HEK293 (cell line): ENCODE results near the gene RHOV.

Experiments
- CTCF ChIA-PET: fragments of 350-600 bp; formaldehyde crosslinking; extraction: SDS; loops from one replicate; lab custom pipeline; 2021; ENCODE audit warnings: antibody characterized with exemption; lab: Yijun Ruan, JAX
- POLR2A ChIA-PET: fragments of 300-600 bp; formaldehyde crosslinking; extraction: SDS; loops from one replicate; lab custom pipeline; 2020; ENCODE audit warnings: antibody characterized with exemption, inconsistent platforms; lab: Yijun Ruan, JAX
- H3K27ac ChIP-seq: fragments of 200-500 bp; sonication (Bioruptor generic); 2 replicates; pipeline ENCODE4 v1.5.1; 2014; ENCODE audit warnings: low read depth, low read length, control low read depth, inconsistent platforms; ENCODE audit errors: extremely low read depth
- H3K36me3 ChIP-seq, 2 experiments: fragments of 200-500 bp in 1 of 2; sonication (Bioruptor generic) in 1 of 2; 1 replicate in 1 of 2; 2 replicates in 1 of 2; pipeline ENCODE4 v1.5.1; 2014 to 2017; ENCODE audit warnings: inconsistent platforms in 2 of 2, low read length in 2 of 2; ENCODE audit not compliant: control insufficient read depth in 2 of 2, insufficient read depth in 1 of 2
- H3K4me1 ChIP-seq: fragments of 200-500 bp; sonication (Bioruptor generic); 2 replicates; pipeline ENCODE4 v1.5.1; 2014; ENCODE audit warnings: mild to moderate bottlenecking, low read length, inconsistent platforms; ENCODE audit not compliant: control insufficient read depth, insufficient read depth
- H3K4me3 ChIP-seq: 2 replicates; pipeline ENCODE4 v1.5.1; 2011; ENCODE audit warnings: low read depth, mild to moderate bottlenecking, control low read depth, low read length, moderate library complexity
- H3K9me3 ChIP-seq: fragments of 200-500 bp; sonication (Bioruptor generic); 2 replicates; pipeline ENCODE4 v1.5.1; 2014; ENCODE audit warnings: low read depth, low read length, inconsistent platforms; ENCODE audit not compliant: control insufficient read depth, insufficient read depth
- EGR2 ChIP-seq: fragments of 450-650 bp; formaldehyde crosslinking; IDR thresholded peaks from 2 replicates; pipeline ENCODE4 v1.5.1; 2016; ENCODE audit warnings: low read depth, missing biosample characterization, missing genetic modification characterization
- GLI4 ChIP-seq: fragments of 450-650 bp; formaldehyde crosslinking; IDR thresholded peaks from 2 replicates; pipeline ENCODE4 v1.5.1; 2016; ENCODE audit warnings: missing biosample characterization, missing genetic modification characterization
- HOXC10 ChIP-seq: sonication (generic); formaldehyde crosslinking; IDR thresholded peaks from 2 replicates; pipeline ENCODE4 v1.8.1; 2023; ENCODE audit warnings: mild to moderate bottlenecking, missing genetic modification reagents
- KLF1 ChIP-seq: fragments of 450-650 bp; formaldehyde crosslinking; IDR thresholded peaks from 2 replicates; pipeline ENCODE4 v1.5.1; 2016; ENCODE audit warnings: missing biosample characterization, missing genetic modification characterization
- PRDM10 ChIP-seq: fragments of 450-650 bp; formaldehyde crosslinking; IDR thresholded peaks from 2 replicates; pipeline ENCODE4 v1.5.1; 2016; ENCODE audit warnings: missing biosample characterization, missing genetic modification characterization
- SP2 ChIP-seq: fragments of 450-650 bp; formaldehyde crosslinking; IDR thresholded peaks from 2 replicates; pipeline ENCODE4 v1.5.1; 2016; ENCODE audit warnings: missing biosample characterization, missing genetic modification characterization
- TSHZ1 ChIP-seq: fragments of 450-650 bp; formaldehyde crosslinking; IDR thresholded peaks from 2 replicates; pipeline ENCODE4 v1.5.1; 2016; ENCODE audit warnings: missing biosample characterization, missing genetic modification characterization, borderline replicate concordance
- YY2 ChIP-seq: fragments of 450-650 bp; formaldehyde crosslinking; IDR thresholded peaks from 2 replicates; pipeline ENCODE4 v1.5.1; 2016; ENCODE audit warnings: missing biosample characterization, missing genetic modification characterization
- ZBTB17 ChIP-seq: fragments of 450-650 bp; formaldehyde crosslinking; IDR thresholded peaks from 2 replicates; pipeline ENCODE4 v1.5.1; 2016; ENCODE audit warnings: missing biosample characterization, missing genetic modification characterization
- ZBTB48 ChIP-seq: fragments of 450-650 bp; formaldehyde crosslinking; IDR thresholded peaks from 2 replicates; pipeline ENCODE4 v1.5.1; 2016; ENCODE audit warnings: missing biosample characterization, missing genetic modification characterization
- ZFHX2 ChIP-seq: fragments of 450-650 bp; formaldehyde crosslinking; conservative IDR thresholded peaks from 2 replicates; pipeline ENCODE4 v1.5.1; 2016; ENCODE audit warnings: missing biosample characterization, missing genetic modification characterization
- ZNF19 ChIP-seq: fragments of 450-650 bp; formaldehyde crosslinking; IDR thresholded peaks from 2 replicates; pipeline ENCODE4; 2016; ENCODE audit warnings: missing biosample characterization, missing genetic modification characterization, low read depth
- ZNF23 ChIP-seq: fragments of 450-650 bp; formaldehyde crosslinking; IDR thresholded peaks from 2 replicates; pipeline ENCODE4 v1.5.1; 2016; ENCODE audit warnings: missing biosample characterization, missing genetic modification characterization, borderline replicate concordance
- ZNF24 ChIP-seq: fragments of 450-650 bp; formaldehyde crosslinking; IDR thresholded peaks from 2 replicates; pipeline ENCODE4 v1.5.1; 2016; ENCODE audit warnings: missing biosample characterization, missing genetic modification characterization
- ZNF354C ChIP-seq: fragments of 450-650 bp; formaldehyde crosslinking; IDR thresholded peaks from 2 replicates; pipeline ENCODE4 v1.5.1; 2016; ENCODE audit warnings: missing biosample characterization, missing genetic modification characterization, low read depth, borderline replicate concordance
- ZNF362 ChIP-seq: fragments of 450-650 bp; formaldehyde crosslinking; IDR thresholded peaks from 2 replicates; pipeline ENCODE4 v1.5.1; 2016; ENCODE audit warnings: missing biosample characterization, missing genetic modification characterization
- ZNF366 ChIP-seq: fragments of 450-650 bp; formaldehyde crosslinking; conservative IDR thresholded peaks from 2 replicates; pipeline ENCODE4 v1.5.1; 2016; ENCODE audit warnings: missing biosample characterization, missing genetic modification characterization
- ZNF501 ChIP-seq: fragments of 450-650 bp; formaldehyde crosslinking; IDR thresholded peaks from 2 replicates; pipeline ENCODE4 v1.5.1; 2016; ENCODE audit warnings: missing biosample characterization, missing genetic modification characterization
- ZNF549 ChIP-seq: fragments of 450-650 bp; IDR thresholded peaks from 2 replicates; pipeline ENCODE4 v1.5.1; 2018; ENCODE audit warnings: missing biosample characterization, missing genetic modification characterization, mild to moderate bottlenecking, inconsistent platforms, moderate library complexity

The RHOV gene

GRCh38 chr15:40872791-40873693 lies 992 bp downstream of the RHOV start:
- Histone ChIP-seq H3K4me3 (peak overlapping the region; percentile 67), H3K9me3 (no peaks in the 10 kb centered on the region), H3K27ac (no peak overlapping the region; the same call in 1 of the 2 replicates), H3K36me3 (no peaks in the 10 kb centered on the region), H3K4me1 (0 out of 2 replicates have a peak, but pooled peaks cover 2% of the 10 kb centered on the region)
- TF ChIP-seq PRDM10 (tag by site-specific recombination) (peak; percentile 42; the same call in 1 of the 2 replicates), ZNF23 (tag by site-specific recombination) (no peak)
- ChIA-PET CTCF (interaction anchor here (0.5 to 2.6 kb wide), 8 partner anchors 12 to 461 kb away, joined by 3 to 17 read pairs (median 6); partner anchors contain the start of genes SPINT1 and VPS18), POLR2A (interaction anchor here (0.6 to 5.6 kb wide), 16 partner anchors 12 to 285 kb away, joined by 3 to 49 read pairs (median 5); partner anchors contain the start of genes CHAC1, DLL4, RAD51 and SPINT1)

GRCh38 chr15:40871749-40872617 lies 2.1 kb downstream of the RHOV start:
- CTCF ChIA-PET, result interaction anchor here (0.6 to 3.0 kb wide), 5 partner anchors 19 to 32 kb away, joined by 3 to 13 read pairs (median 3); partner anchors contain the start of gene SPINT1
- H3K4me1 ChIP-seq, result 0 out of 2 replicates have a peak, but pooled peaks cover 2% of the 10 kb centered on the region
- H3K9me3 ChIP-seq, result no peaks in the 10 kb centered on the region
- H3K27ac ChIP-seq, result no peak overlapping the region
- POLR2A ChIA-PET, result interaction anchor here (2.2 to 5.6 kb wide), 2 partner anchors 11 to 14 kb away, joined by 8 to 49 read pairs; no protein-coding TSS in a partner anchor
- no peak overlapping the region for H3K4me3 ChIP-seq
- H3K36me3 ChIP-seq, result no peaks in the 10 kb centered on the region
- 0 out of 2 replicates have a peak, but pooled peaks have one; percentile 34 for TF ChIP-seq ZNF366 (tag by site-specific recombination)
- no peak for TF ChIP-seq ZNF501 (tag by site-specific recombination)
- no peak for TF ChIP-seq TSHZ1 (tag by site-specific recombination)
- TF ChIP-seq ZBTB17, result peak; percentile 50
- no peak for TF ChIP-seq ZNF549 (tag by site-specific recombination)
- TF ChIP-seq ZFHX2 (tag by site-specific recombination), result peak; percentile 58
- TF ChIP-seq ZNF354C (tag by site-specific recombination), result no peak
- no peak for TF ChIP-seq ZNF24 (tag by site-specific recombination)
- no peak for TF ChIP-seq HOXC10
- no peak for TF ChIP-seq GLI4 (tag by site-specific recombination)
- no peak for TF ChIP-seq ZNF362 (tag by site-specific recombination)
- TF ChIP-seq SP2 (tag by site-specific recombination), result peak; percentile 38
- peak; percentile 64 for TF ChIP-seq EGR2 (tag by site-specific recombination)
- TF ChIP-seq YY2 (tag by site-specific recombination), result no peak
- 0 out of 2 replicates have a peak, but pooled peaks have one; percentile 28 for TF ChIP-seq ZBTB48 (tag by site-specific recombination)
- TF ChIP-seq ZNF19 (tag by site-specific recombination), result no peak
- peak; percentile 21; the same call in 1 of the 2 replicates for TF ChIP-seq KLF1 (tag by site-specific recombination)
- TF ChIP-seq, all 188 proteins: peak for 7
